Erythroblast (primary cell): ENCODE measurements around the gene LINC00632.

Experiments used
- GATA1 ChIP-seq: IDR thresholded peaks from 2 replicates; pipeline ENCODE4 v1.6.1; 2011; ENCODE audit warnings: low read depth, mild to moderate bottlenecking, control low read depth, low read length, moderate library complexity
- POLR2A ChIP-seq: IDR thresholded peaks from 2 replicates; pipeline ENCODE4 v1.6.1; 2011; ENCODE audit warnings: mild to moderate bottlenecking, low read length

- TF ChIP-seq POLR2A (no peak), GATA1 (no peak)
These were observed 21.9 kb upstream of the LINC00632 start for GRCh38 chrX:140687706-140688105.
